SK-N-MC (cell line): ENCODE results near the gene FAM98C.
A peak's percentile ranks its signal among the peaks of the same experiment; 100 is the strongest.

Experiments used
- DNase-seq: peaks from one replicate; pipeline ENCODE4 v3.0.0-alpha.2; 2011; ENCODE audit warnings: low read depth, low spot score
- H3K27ac ChIP-seq: fragments of 200-600 bp; sonication (generic); 2 replicates; pipeline ENCODE4 v1.5.1; 2016; ENCODE audit warnings: mixed run types
- H3K36me3 ChIP-seq: fragments of 200-600 bp; sonication (generic); 2 replicates; pipeline ENCODE4 v1.6.1; 2017; ENCODE audit warnings: antibody characterized with exemption, low read length, mixed read lengths; ENCODE audit not compliant: insufficient read depth
- H3K4me3 ChIP-seq: fragments of 200-600 bp; sonication (generic); 2 replicates; pipeline ENCODE4 v1.5.1; 2016
- H3K9ac ChIP-seq: fragments of 200-600 bp; sonication (generic); 2 replicates; pipeline ENCODE4 v1.8.0; 2017; ENCODE audit warnings: mixed run types, mixed read lengths; ENCODE audit not compliant: insufficient read length
- H3K9me3 ChIP-seq: fragments of 200-600 bp; sonication (generic); 2 replicates; pipeline ENCODE4 v1.6.1; 2017; ENCODE audit warnings: low read depth, mild to moderate bottlenecking, antibody characterized with exemption, low read length, moderate library complexity, mixed read lengths
- EZH2 ChIP-seq: fragments of 200-600 bp; sonication (generic); IDR thresholded peaks from one replicate; pipeline ENCODE4 v1.6.1; 2017; ENCODE audit warnings: antibody characterized with exemption
- FOXP2 ChIP-seq: optimal IDR thresholded peaks from 2 replicates; pipeline ENCODE3; 2011; ENCODE audit warnings: mild to moderate bottlenecking, moderate library complexity; ENCODE audit not compliant: insufficient read depth; ENCODE audit errors: extremely low read length, control extremely low read depth
- POLR2AphosphoS5 ChIP-seq: IDR thresholded peaks from 2 replicates; pipeline ENCODE4 v1.6.1; 2012; ENCODE audit warnings: mild to moderate bottlenecking, low read depth, low read length, borderline replicate concordance

Gene FAM98C

DNA sequence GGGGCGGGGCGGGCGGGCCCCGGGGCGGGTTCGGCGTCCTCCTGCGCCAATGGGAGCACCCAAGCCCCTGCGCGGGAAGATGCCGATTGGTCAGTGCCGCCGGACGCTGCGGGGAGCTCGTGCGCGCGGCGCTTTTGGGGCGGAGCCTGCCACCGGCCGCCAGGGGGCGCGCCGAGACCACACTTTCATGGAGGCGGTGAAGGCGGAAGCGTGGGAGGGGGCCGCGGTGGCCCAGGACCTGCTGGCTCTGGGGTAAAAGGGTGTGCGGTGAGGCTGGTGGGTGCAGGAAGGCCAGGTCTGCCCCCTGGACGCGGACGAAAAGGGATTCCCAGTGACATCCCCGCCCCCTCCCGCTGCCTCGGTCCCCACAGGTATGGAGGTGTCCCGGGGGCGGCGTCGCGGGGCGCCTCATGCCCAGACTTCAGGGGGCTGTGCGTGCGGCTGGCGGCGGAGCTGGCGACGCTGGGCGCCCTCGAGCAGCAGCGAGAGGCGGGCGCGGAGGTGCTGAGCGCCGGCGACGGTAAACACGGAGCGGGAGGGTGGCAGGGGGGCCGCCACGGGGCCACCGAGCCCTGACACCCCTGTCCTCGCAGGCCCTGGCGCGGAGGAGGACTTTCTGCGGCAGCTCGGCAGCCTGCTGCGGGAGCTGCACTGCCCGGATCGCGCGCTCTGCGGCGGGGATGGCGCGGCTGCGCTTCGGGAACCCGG, at the start of gene FAM98C:
Gene FAM98C, plus strand, starts transcription at position 127 of the 708 bp plus-strand sequence. Its CDS starts 61 bp downstream, at position 188.
- Histone ChIP-seq H3K27ac (no peak within 1 kb of the TSS), H3K9ac (peak within 1 kb of the TSS; percentile 72), H3K4me3 (peak within 1 kb of the TSS; percentile 86), H3K36me3 (no peaks in the 10 kb centered on the region), H3K9me3 (no peaks in the 10 kb centered on the region)
- DNase-seq, result peak; percentile 87
- no peak for TF ChIP-seq EZH2
- TF ChIP-seq FOXP2, result no peak
- TF ChIP-seq POLR2AphosphoS5, result no peak; the same call in 1 of the 2 replicates

DNA sequence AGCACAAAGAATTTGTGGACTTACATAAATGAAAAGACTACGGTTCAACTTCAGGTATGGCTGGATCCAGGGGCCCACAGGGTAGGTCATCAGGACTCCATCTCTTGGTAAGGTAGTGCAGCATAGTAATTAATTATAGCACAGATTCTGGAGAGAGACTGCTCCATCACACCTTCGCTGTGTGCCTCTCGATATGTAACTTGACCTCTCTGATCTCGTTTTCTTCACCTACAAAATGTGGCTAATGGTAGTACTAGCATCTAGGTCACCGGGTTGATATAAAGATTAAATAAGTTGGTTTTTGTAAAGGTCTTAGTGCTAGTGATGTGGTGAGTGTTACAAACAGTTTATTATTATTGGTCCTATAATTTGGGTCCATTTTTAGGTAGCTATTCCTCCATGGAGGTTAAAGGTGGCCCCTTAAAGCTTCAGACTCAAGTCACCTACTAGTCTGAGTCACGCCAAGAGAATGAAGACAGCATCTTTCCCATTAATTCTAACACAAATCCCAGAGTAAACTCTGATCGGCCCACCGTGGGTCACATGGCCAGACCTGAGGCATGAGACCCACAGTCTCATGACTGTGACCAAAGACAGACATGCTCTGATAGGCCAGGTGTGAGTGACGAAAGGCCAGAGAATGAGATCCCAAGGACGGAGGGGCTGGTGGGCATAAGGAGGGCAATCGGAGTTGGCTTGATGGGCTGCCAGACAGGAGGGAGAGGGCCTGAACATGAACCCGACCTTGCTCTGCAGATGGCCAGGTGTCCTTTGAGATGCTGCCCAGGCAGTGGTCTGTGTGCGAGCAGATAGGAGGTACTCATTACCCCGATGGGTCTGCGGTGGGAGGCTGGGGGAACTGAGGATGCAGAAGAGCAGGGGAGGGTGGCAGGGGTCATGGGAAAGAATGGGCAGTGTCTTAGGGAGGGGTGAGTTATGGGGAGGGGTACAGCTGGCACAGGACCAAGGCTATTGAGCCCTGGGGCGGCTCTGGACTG, 46.9 kb upstream of the FAM98C start:
- Histone ChIP-seq H3K9ac (no peak overlapping the region), H3K9me3 (no peaks in the 10 kb centered on the region), H3K27ac (no peak overlapping the region), H3K4me3 (no peak overlapping the region), H3K36me3 (no peaks in the 10 kb centered on the region)
- TF ChIP-seq EZH2, result no peak
- TF ChIP-seq POLR2AphosphoS5, result no peak
- TF ChIP-seq FOXP2, result no peak
- no peak for DNase-seq

- H3K9ac ChIP-seq, result no peak overlapping the region
- no peaks in the 10 kb centered on the region for H3K9me3 ChIP-seq
- H3K27ac ChIP-seq, result no peak overlapping the region
- H3K36me3 ChIP-seq, result no peaks in the 10 kb centered on the region
- TF ChIP-seq EZH2 (no peak), POLR2AphosphoS5 (no peak), FOXP2 (no peak)
- H3K4me3 ChIP-seq, result no peak overlapping the region
- DNase-seq, result no peak
Measured at GRCh38 chr19:38358071-38358470, 44.8 kb upstream of the FAM98C start.

GRCh38 chr19:38359242-38360021, 43.5 kb upstream of the FAM98C start:
- no peak for DNase-seq
- H3K27ac ChIP-seq, result no peak overlapping the region
- H3K4me3 ChIP-seq, result no peak overlapping the region
- H3K9me3 ChIP-seq, result no peaks in the 10 kb centered on the region
- TF ChIP-seq POLR2AphosphoS5 (no peak), EZH2 (no peak), FOXP2 (no peak)
- no peak overlapping the region for H3K9ac ChIP-seq
- H3K36me3 ChIP-seq, result no peaks in the 10 kb centered on the region

DNA sequence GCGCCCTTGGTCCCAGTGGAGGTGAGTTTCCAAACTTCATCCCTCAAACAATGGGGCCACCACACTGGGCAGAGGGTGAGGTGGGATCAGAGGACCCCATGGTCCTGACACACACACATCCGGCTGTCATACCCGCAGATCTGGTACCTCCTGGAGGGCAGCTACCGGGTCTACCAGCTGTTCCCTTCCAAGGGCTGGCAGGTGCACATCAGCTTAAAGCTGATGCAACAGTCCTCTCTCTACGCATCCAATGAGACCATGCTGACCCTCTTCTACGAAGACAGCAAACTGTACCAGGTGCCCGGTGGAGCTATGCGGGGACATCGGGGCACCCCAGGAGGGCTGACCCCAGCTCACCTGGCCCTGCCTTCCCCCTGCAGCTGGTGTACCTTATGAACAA, 42.5 kb upstream of the FAM98C start:
- Histone ChIP-seq H3K27ac (no peak overlapping the region), H3K9ac (no peak overlapping the region), H3K4me3 (no peak overlapping the region), H3K36me3 (no peaks in the 10 kb centered on the region), H3K9me3 (no peaks in the 10 kb centered on the region)
- no peak for DNase-seq
- TF ChIP-seq FOXP2 (no peak), EZH2 (no peak), POLR2AphosphoS5 (no peak)

DNA sequence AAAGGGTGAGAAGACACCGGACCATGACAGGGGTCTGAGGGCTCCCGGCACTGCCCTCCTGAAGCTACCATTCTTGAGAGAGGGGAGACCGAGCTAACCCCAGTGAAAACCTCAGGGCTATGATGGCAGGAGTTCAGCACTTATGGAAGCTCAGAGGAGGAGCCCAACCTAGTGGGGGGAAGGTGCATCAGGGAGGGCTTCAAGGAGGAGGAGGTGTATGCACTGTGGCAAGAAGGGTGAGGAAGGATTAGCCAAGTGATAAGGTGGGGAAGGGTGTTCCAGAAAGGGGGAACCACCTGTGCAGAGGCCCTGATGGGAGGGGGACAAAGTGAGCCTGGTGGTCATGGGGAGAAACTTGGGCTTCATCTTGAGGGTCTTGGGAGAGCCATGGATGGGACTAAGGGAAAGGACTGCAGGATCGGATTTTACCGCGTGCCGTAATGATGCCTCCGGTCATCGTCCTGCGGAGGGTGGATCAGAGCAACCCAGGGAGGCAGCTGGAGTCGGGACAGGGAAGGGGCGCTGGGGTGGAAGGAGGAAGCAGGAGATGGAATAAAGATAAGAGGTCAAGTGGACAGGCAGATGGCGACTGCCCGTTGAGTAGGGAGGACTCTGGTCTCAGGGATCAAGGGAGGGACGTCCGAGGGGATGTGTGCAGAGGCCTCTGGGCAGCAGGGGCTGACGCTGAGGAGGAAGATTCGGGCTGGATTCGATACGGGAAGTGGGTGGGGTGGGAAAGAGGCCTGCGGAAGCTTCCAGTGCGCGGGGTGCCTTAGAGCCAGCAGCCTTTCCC, 41.9 kb upstream of the FAM98C start:
- Histone ChIP-seq H3K4me3 (peak overlapping the region; percentile 77), H3K27ac (no peak overlapping the region), H3K9ac (no peak overlapping the region), H3K36me3 (no peaks in the 10 kb centered on the region), H3K9me3 (no peaks in the 10 kb centered on the region)
- no peak for TF ChIP-seq POLR2AphosphoS5
- TF ChIP-seq FOXP2, result no peak
- TF ChIP-seq EZH2, result no peak
- DNase-seq, result no peak

DNA sequence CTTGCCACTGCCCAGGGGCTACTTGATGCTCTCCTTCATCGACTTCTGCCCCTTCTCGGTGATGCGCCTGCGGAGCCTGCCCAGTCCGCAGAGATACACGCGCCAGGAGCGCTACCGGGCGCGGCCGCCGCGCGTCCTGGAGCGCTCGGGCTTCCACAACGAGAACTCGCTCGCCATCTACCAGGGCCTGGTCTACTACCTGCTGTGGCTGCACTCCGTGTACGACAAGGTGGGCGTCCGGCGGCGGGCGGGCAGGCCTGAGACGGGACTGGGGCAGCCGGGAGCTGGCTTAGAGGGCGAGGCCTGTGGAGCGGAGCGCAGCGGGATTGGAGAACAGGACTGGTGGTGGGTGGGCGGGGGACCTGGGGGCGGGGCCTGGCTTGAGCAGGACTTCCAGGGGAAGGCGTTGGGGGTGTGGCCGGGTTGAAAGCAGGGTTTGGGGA, 41.2 kb upstream of the FAM98C start:
- TF ChIP-seq EZH2 (no peak), POLR2AphosphoS5 (no peak)
- Histone ChIP-seq H3K27ac (no peak overlapping the region), H3K9ac (no peak overlapping the region), H3K9me3 (no peaks in the 10 kb centered on the region), H3K36me3 (no peaks in the 10 kb centered on the region), H3K4me3 (peak overlapping the region; percentile 77)
- DNase-seq, result peak; percentile 8
